ENCODE results near the gene AQP12A. TPM values are rescaled to one million over a fixed set of nuclear protein-coding genes. Genes with fewer than 3 reads are reported as not detected.

Gene AQP12A
- total RNA-seq, 1 donor from 2014 or later, result not detected

DNA sequence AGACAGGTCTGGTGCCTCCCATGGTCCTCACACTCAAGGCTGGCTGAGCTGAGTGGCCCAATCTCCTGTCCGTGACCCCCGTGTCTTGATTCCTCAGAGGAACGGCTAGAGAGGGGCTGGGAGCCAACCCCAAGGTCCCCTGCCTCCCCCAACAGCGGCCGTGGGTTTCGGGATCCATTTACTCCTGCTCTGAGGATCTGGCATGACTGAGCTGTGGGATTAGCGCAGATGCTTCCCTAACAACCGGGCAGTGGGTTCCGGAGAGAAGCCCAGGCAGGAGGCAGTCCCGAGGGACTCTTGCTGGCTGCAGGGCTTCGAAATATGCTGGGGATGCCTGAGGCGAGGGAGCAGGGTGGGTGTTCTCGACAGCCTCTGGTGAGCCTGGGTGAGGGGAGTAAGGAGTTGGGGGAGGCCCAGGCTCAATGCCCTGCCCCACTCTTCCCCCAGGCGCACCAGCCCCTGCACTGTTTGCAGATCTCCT, 47.5 kb upstream of the AQP12A start:
- Mint-ChIP-seq H3K4me1 (no peaks in the 10 kb centered on the region), H3K27ac (no peak overlapping the region), H3K27me3 (ENCODE audit: low read depth) (peaks cover 64% of the 10 kb centered on the region), H3K36me3 (no peaks in the 10 kb centered on the region), H3K9me3 (no peaks in the 10 kb centered on the region), H3K4me3 (no peak overlapping the region)
- DNase-seq (ENCODE audit: low spot score in 2 of 2, unreplicated experiment in 2 of 2), result peak in 1 of 2 experiments; percentile 28
- TF ChIP-seq, protein P1, sequence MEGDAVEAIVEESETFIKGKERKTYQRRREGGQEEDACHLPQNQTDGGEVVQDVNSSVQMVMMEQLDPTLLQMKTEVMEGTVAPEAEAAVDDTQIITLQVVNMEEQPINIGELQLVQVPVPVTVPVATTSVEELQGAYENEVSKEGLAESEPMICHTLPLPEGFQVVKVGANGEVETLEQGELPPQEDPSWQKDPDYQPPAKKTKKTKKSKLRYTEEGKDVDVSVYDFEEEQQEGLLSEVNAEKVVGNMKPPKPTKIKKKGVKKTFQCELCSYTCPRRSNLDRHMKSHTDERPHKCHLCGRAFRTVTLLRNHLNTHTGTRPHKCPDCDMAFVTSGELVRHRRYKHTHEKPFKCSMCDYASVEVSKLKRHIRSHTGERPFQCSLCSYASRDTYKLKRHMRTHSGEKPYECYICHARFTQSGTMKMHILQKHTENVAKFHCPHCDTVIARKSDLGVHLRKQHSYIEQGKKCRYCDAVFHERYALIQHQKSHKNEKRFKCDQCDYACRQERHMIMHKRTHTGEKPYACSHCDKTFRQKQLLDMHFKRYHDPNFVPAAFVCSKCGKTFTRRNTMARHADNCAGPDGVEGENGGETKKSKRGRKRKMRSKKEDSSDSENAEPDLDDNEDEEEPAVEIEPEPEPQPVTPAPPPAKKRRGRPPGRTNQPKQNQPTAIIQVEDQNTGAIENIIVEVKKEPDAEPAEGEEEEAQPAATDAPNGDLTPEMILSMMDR (IDR thresholded peaks at IDR 0.05; ENCODE audit: unreplicated experiment), result no peak

DNA sequence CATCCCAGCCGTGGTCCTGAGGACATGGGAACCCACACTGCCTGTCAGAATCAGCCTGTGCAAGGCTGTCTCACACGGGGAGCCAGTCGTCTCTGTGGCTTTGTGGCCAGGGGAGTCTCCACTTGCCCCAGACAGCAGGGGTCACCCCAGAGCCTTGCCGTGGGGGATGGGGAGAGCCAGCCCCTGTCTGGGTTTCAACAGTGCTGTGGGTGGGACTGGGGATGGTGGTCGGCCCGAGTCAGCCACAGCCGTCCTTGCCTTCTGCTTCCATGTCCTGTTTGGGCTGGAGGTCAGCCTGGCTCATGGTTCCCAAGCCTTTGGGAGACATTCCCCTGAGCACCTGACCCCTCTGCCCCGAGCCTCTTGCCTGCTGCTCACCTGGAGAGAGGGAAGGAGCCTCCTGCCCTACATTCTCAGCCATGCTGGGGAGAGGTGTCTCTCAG, 46.8 kb upstream of the AQP12A start:
- TF ChIP-seq, protein P1 (IDR thresholded peaks at IDR 0.05; ENCODE audit: unreplicated experiment), result no peak
- no peaks in the 10 kb centered on the region for H3K36me3 Mint-ChIP-seq
- H3K27me3 Mint-ChIP-seq (ENCODE audit: low read depth), result peaks cover 64% of the 10 kb centered on the region
- H3K4me1 Mint-ChIP-seq, result no peaks in the 10 kb centered on the region
- no peak overlapping the region for H3K27ac Mint-ChIP-seq
- no peak overlapping the region for H3K4me3 Mint-ChIP-seq
- DNase-seq (ENCODE audit: low spot score in 2 of 2, unreplicated experiment in 2 of 2), result peak in 1 of 2 experiments; percentile 28
- no peaks in the 10 kb centered on the region for H3K9me3 Mint-ChIP-seq

DNA sequence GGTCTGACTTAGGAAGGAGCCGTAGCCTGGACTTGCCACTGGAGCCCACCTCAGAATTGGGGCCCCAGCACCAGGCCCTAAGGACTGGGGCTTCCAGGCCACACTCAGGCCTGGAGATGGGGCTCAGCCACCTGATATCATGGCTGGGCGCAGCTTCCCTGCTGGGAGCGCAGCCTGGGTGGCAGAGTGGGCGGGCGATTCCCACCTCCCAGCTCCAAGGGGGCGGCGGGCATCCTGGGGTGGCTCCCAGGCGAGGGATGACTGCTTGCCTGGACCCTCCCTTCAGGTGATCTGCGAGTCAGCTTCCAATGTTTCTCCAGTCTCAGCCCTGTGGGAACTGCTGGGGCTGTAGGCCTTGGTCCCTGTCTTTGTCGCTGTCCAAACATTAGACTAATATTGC, 46.3 kb upstream of the AQP12A start:
- H3K9me3 Mint-ChIP-seq, result no peaks in the 10 kb centered on the region
- DNase-seq (ENCODE audit: low spot score in 2 of 2, unreplicated experiment in 2 of 2), result peak in 1 of 2 experiments; percentile 11
- H3K4me3 Mint-ChIP-seq, result no peak overlapping the region
- H3K27me3 Mint-ChIP-seq (ENCODE audit: low read depth), result peaks cover 66% of the 10 kb centered on the region
- H3K27ac Mint-ChIP-seq, result no peak overlapping the region
- TF ChIP-seq, protein P1 (IDR thresholded peaks at IDR 0.05; ENCODE audit: unreplicated experiment), result no peak
- H3K4me1 Mint-ChIP-seq, result no peaks in the 10 kb centered on the region
- H3K36me3 Mint-ChIP-seq, result no peaks in the 10 kb centered on the region

DNA sequence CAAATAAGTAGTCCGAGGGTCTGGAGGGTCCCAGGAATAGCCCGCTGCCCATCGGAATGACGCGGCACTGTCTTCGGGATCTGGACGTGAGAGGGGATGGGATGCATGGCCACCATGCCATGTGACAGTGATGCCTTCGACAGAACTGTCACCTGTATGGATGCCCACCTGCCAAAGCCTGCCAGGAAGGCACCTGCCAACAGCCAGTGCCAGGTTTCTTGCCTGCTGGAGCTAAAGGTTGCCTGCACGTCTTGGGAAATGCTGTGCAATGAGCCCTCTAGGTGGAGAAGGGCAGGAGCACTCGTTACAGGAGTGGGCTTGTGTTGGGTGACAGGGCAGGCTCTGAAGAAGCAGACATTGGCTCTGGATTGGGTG, 45.9 kb upstream of the AQP12A start:
- TF ChIP-seq, protein P1 (IDR thresholded peaks at IDR 0.05; ENCODE audit: unreplicated experiment), result no peak
- Mint-ChIP-seq H3K27me3 (ENCODE audit: low read depth) (peaks cover 68% of the 10 kb centered on the region), H3K36me3 (no peaks in the 10 kb centered on the region), H3K9me3 (no peaks in the 10 kb centered on the region), H3K27ac (no peak overlapping the region), H3K4me1 (no peaks in the 10 kb centered on the region), H3K4me3 (no peak overlapping the region)
- peak in 1 of 2 experiments; percentile 29 for DNase-seq (ENCODE audit: low spot score in 2 of 2, unreplicated experiment in 2 of 2)

DNA sequence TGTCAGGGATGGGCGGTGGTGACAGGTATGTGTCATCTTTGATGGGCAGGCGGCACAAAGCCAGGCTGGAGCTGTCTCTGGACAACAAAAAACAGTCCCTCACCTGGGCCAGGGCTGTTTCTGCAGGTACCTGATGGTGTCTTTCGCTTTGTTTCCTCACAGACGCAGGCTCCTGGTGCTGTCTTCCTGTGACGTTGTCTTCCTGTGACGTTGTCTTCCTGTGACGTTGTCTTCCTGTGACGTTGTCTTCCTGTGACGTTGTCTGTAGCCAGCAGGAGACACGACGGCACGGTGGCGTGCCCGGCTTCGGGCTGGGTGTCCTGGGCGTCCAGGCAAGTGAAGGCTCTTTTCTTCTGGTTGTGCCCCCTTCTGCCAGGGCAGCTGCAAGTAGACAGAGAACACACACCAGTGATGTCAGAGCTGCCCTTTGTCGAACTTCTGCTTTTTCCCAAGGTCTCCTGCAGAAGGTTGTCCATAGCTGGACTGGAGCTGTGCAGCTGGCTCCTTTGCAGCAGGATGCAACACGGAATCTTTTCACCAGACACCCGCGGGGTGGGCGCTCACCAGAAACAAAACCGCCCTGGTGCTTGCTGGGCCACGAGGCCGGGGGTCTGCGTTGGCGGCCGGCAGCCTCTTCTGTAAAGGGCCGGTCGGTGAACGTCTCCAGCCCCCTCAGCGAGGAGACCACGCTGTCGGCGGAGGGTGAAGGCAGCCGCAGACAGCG, 45.3 kb upstream of the AQP12A start:
- peaks cover 70% of the 10 kb centered on the region for H3K27me3 Mint-ChIP-seq (ENCODE audit: low read depth)
- no peak overlapping the region for H3K27ac Mint-ChIP-seq
- H3K36me3 Mint-ChIP-seq, result no peaks in the 10 kb centered on the region
- H3K4me1 Mint-ChIP-seq, result no peaks in the 10 kb centered on the region
- TF ChIP-seq, protein P1 (IDR thresholded peaks at IDR 0.05; ENCODE audit: unreplicated experiment), result no peak
- H3K9me3 Mint-ChIP-seq, result no peaks in the 10 kb centered on the region
- DNase-seq (ENCODE audit: low spot score in 2 of 2, unreplicated experiment in 2 of 2), result peak in 1 of 2 experiments; percentile 28
- no peak overlapping the region for H3K4me3 Mint-ChIP-seq

Data from mesothelial cell of epicardium (in vitro differentiated cells).